OCI-LY7 (cell line): Measurements from ENCODE around the gene GPR6.

Experiments
- EZH2phosphoT487 ChIP-seq: fragments of 200-600 bp; sonication (generic); IDR thresholded peaks from 2 replicates; pipeline ENCODE4 v1.6.1; 2018; ENCODE audit warnings: low read depth, borderline replicate concordance, mild to moderate bottlenecking, mixed run types, antibody characterized with exemption, low read length, moderate library complexity, mixed read lengths
- TF ChIP-seq, protein P1 (sequence below): fragments of 200-600 bp; sonication (generic); conservative IDR thresholded peaks from 2 replicates; pipeline ENCODE4 v1.5.1; 2014; ENCODE audit warnings: mild to moderate bottlenecking, antibody characterized with exemption, low read length, moderate library complexity, mixed read lengths

DNA sequence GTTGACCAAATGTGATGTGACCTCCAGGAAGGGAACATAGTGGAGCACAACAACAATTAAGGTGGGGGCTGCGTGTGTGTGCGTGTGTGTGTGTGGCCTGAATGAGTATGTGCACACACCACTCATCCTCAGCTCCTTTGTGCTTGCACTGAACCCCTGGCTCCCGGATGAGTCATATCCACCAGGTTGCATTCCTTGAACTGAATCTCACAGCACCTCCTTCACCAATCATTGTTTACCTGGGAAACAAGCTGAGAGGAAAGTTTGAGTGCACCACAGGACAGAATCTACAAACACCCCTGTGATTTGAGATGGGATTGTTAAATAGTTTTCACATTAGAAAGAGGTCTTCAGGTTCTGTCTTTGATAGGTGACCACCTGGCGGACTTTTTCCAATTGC, 33.7 kb upstream of the GPR6 start:
- TF ChIP-seq, protein P1, sequence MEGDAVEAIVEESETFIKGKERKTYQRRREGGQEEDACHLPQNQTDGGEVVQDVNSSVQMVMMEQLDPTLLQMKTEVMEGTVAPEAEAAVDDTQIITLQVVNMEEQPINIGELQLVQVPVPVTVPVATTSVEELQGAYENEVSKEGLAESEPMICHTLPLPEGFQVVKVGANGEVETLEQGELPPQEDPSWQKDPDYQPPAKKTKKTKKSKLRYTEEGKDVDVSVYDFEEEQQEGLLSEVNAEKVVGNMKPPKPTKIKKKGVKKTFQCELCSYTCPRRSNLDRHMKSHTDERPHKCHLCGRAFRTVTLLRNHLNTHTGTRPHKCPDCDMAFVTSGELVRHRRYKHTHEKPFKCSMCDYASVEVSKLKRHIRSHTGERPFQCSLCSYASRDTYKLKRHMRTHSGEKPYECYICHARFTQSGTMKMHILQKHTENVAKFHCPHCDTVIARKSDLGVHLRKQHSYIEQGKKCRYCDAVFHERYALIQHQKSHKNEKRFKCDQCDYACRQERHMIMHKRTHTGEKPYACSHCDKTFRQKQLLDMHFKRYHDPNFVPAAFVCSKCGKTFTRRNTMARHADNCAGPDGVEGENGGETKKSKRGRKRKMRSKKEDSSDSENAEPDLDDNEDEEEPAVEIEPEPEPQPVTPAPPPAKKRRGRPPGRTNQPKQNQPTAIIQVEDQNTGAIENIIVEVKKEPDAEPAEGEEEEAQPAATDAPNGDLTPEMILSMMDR = no peak
- no peak for TF ChIP-seq EZH2phosphoT487
